ENCODE results near the gene HSH2D. TPM values are rescaled to one million over a fixed set of nuclear protein-coding genes. Genes with fewer than 3 reads are reported as not detected.

HSH2D gene
- total and polyA plus RNA-seq, 9 of the 15 experiments (the other 6 are each of a cell fraction or from before 2014, with no cell fraction given), result 0.03 to 1.1 (median 0.35) TPM; not detected in 1

DNA sequence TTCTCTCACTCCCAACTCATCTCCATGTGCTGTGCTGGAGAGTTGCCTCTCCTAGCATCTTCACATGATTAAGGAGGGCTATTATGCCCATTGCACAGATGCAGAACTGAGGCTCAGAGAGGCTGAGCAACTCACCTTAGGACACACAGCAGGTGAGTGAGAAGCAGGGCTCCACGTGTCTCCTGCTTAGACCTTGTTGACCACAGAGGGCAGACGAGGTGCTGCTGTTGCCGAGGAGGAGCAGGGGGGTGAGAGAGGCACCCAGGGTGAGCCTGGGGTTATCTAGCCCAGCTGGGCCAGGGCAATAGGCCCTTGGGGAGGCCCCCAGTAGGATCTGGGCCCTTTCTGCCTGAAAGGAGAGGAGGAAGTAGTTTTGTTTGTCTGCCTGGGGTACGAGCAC is 2.4 kb upstream of the HSH2D start (continued):
- TF ChIP-seq THAP12 (CRISPR knock-in tag; IDR thresholded peaks at IDR 0.05) (no peak), ZFX (CRISPR knock-in tag; IDR thresholded peaks at IDR 0.05) (no peak), MCM7 (IDR thresholded peaks at IDR 0.05) (no peak), SUPT5H (IDR thresholded peaks at IDR 0.05) (no peak), RREB1 (CRISPR knock-in tag; IDR thresholded peaks at IDR 0.05) (no peak), ZNF121 (CRISPR knock-in tag; conservative IDR thresholded peaks at IDR 0.05) (peak; percentile 79; the same call in 1 of the 2 replicates), ZNF316 (IDR thresholded peaks at IDR 0.05) (no peak), HMG20B (CRISPR knock-in tag; IDR thresholded peaks at IDR 0.05) (no peak), ZNF785 (CRISPR knock-in tag; IDR thresholded peaks at IDR 0.05) (no peak), ZNF584 (CRISPR knock-in tag; IDR thresholded peaks at IDR 0.05; ENCODE audit: low read depth) (no peak), ZNF134 (CRISPR knock-in tag; conservative IDR thresholded peaks at IDR 0.05) (no peak), ZNF354B (CRISPR knock-in tag; IDR thresholded peaks at IDR 0.05) (no peak), ETV5 (CRISPR knock-in tag; IDR thresholded peaks at IDR 0.05; ENCODE audit: low read depth) (no peak), ZBTB1 (CRISPR knock-in tag; IDR thresholded peaks at IDR 0.05; ENCODE audit: borderline replicate concordance, low read depth) (no peak), ATF1 (CRISPR knock-in tag; IDR thresholded peaks at IDR 0.05) (no peak), ATF1 (tag; IDR thresholded peaks at IDR 0.05) (no peak), PML (IDR thresholded peaks at IDR 0.05; ENCODE audit: low read length) (no peak), ZKSCAN8 (CRISPR knock-in tag; IDR thresholded peaks at IDR 0.05) (no peak), L3MBTL2 (IDR thresholded peaks at IDR 0.05) (0 out of 2 replicates have a peak, but pooled peaks have one; percentile 36), E2F3 (CRISPR knock-in tag; IDR thresholded peaks at IDR 0.05) (no peak), FOSL1 (tag; conservative IDR thresholded peaks at IDR 0.05) (no peak)
- TF ChIP-seq, protein P1, sequence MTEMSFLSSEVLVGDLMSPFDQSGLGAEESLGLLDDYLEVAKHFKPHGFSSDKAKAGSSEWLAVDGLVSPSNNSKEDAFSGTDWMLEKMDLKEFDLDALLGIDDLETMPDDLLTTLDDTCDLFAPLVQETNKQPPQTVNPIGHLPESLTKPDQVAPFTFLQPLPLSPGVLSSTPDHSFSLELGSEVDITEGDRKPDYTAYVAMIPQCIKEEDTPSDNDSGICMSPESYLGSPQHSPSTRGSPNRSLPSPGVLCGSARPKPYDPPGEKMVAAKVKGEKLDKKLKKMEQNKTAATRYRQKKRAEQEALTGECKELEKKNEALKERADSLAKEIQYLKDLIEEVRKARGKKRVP (CRISPR knock-in tag; IDR thresholded peaks at IDR 0.05), result no peak
- TF ChIP-seq, protein P2, sequence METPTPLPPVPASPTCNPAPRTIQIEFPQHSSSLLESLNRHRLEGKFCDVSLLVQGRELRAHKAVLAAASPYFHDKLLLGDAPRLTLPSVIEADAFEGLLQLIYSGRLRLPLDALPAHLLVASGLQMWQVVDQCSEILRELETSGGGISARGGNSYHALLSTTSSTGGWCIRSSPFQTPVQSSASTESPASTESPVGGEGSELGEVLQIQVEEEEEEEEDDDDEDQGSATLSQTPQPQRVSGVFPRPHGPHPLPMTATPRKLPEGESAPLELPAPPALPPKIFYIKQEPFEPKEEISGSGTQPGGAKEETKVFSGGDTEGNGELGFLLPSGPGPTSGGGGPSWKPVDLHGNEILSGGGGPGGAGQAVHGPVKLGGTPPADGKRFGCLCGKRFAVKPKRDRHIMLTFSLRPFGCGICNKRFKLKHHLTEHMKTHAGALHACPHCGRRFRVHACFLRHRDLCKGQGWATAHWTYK (CRISPR knock-in tag; IDR thresholded peaks at IDR 0.05), result no peak

Measured in K562 (cell line).